Memory B cell (primary cell): ENCODE results near the gene VPS33B.

Source experiments
- ATAC-seq: fragments of 150-1000 bp; cut with Tn5 transposase; 2 replicates; pipeline ENCODE4 v1.10.0; 2021; ENCODE audit warnings: low read depth, mild to moderate bottlenecking, moderate library complexity
- DNase-seq, 2 donors: peaks; one replicate each; pipeline ENCODE4 v3.0.0; 2022; ENCODE audit warnings: low spot score in 2 of 2
- H3K27ac Mint-ChIP-seq: one replicate; pipeline ENCODE4 v1.8.0; 2022; ENCODE audit warnings: mild to moderate bottlenecking, moderate library complexity, mixed read lengths
- H3K27me3 Mint-ChIP-seq: one replicate; pipeline ENCODE4 v1.8.0; 2022; ENCODE audit warnings: mixed read lengths
- H3K36me3 Mint-ChIP-seq: one replicate; pipeline ENCODE4 v1.8.0; 2022; ENCODE audit warnings: mild to moderate bottlenecking, mixed read lengths
- H3K4me1 Mint-ChIP-seq: one replicate; pipeline ENCODE4 v1.8.0; 2022; ENCODE audit warnings: mixed read lengths
- H3K4me3 Mint-ChIP-seq: one replicate; pipeline ENCODE4 v1.8.0; 2022; ENCODE audit warnings: mild to moderate bottlenecking, moderate library complexity, mixed read lengths
- H3K9me3 Mint-ChIP-seq: one replicate; pipeline ENCODE4 v1.8.0; 2022; ENCODE audit warnings: mixed read lengths

Gene VPS33B

GRCh38 chr15:91022075-91022831 is at the start of gene VPS33B:
Gene VPS33B (minus strand): TSS chr15:91022594. CDS start chr15:91022249, 345 bp downstream.
- peaks cover 31% of the 10 kb centered on the region for H3K4me1 Mint-ChIP-seq

GRCh38 chr15:91072161-91072560 is 49.8 kb upstream of the VPS33B start:
- DNase-seq (no peak), ATAC-seq (no peak)
- no peak overlapping the region for H3K4me3 Mint-ChIP-seq
- no peaks in the 10 kb centered on the region for H3K36me3 Mint-ChIP-seq
- no peak overlapping the region for H3K27ac Mint-ChIP-seq
- no peaks in the 10 kb centered on the region for H3K9me3 Mint-ChIP-seq
- H3K4me1 Mint-ChIP-seq = no peaks in the 10 kb centered on the region
- peaks cover 16% of the 10 kb centered on the region for H3K27me3 Mint-ChIP-seq

More at GRCh38 chr15:91022075-91022831, at the start of gene VPS33B:
- Mint-ChIP-seq H3K27ac (peak within 1 kb of the TSS; percentile 87), H3K36me3 (peaks cover 3% of the 10 kb centered on the region), H3K9me3 (no peaks in the 10 kb centered on the region), H3K4me3 (peak within 1 kb of the TSS; percentile 96), H3K27me3 (no peaks in the 10 kb centered on the region)
- peak; percentile 47 to 59 for DNase-seq
- peak; percentile 82 for ATAC-seq

- ATAC-seq (no peak), DNase-seq (no peak)
- Mint-ChIP-seq H3K4me1 (no peaks in the 10 kb centered on the region), H3K27ac (no peak overlapping the region), H3K4me3 (no peak overlapping the region), H3K9me3 (no peaks in the 10 kb centered on the region), H3K36me3 (no peaks in the 10 kb centered on the region), H3K27me3 (peaks cover 18% of the 10 kb centered on the region)
Measured at GRCh38 chr15:91070872-91071271, 48.5 kb upstream of the VPS33B start.

DNA sequence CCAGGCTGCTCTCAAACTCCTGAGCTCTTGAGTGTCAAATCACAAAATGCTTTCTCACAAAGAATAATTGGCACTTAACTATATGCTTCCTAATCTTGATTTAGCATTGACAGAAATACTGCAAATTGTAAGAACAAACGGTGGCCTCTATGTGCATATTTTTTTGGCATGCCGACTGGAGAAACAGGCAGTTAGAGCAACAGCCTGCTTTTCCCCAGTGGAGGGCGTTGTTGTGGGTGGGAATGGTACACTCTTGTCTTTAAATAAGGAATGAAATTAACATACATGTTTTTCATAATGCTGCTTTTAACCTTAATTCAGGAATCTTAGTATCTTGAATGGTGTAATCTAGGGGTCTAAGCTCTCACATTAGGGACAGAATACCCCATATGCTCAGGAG is 46.6 kb upstream of the VPS33B start:
- DNase-seq (no peak), ATAC-seq (no peak)
- H3K9me3 Mint-ChIP-seq = no peaks in the 10 kb centered on the region
- H3K27me3 Mint-ChIP-seq = peaks cover 16% of the 10 kb centered on the region
- no peaks in the 10 kb centered on the region for H3K4me1 Mint-ChIP-seq
- no peak overlapping the region for H3K4me3 Mint-ChIP-seq
- no peaks in the 10 kb centered on the region for H3K36me3 Mint-ChIP-seq
- H3K27ac Mint-ChIP-seq = no peak overlapping the region

GRCh38 chr15:91068436-91068835 is 46.0 kb upstream of the VPS33B start:
- no peaks in the 10 kb centered on the region for H3K36me3 Mint-ChIP-seq
- ATAC-seq = no peak
- no peak for DNase-seq
- H3K9me3 Mint-ChIP-seq = no peaks in the 10 kb centered on the region
- no peak overlapping the region for H3K4me3 Mint-ChIP-seq
- H3K27ac Mint-ChIP-seq = no peak overlapping the region
- no peaks in the 10 kb centered on the region for H3K4me1 Mint-ChIP-seq
- peaks cover 16% of the 10 kb centered on the region for H3K27me3 Mint-ChIP-seq

- DNase-seq = no peak
- Mint-ChIP-seq H3K4me3 (no peak overlapping the region), H3K9me3 (no peaks in the 10 kb centered on the region), H3K4me1 (no peaks in the 10 kb centered on the region), H3K36me3 (no peaks in the 10 kb centered on the region), H3K27me3 (peaks cover 10% of the 10 kb centered on the region), H3K27ac (no peak overlapping the region)
- no peak for ATAC-seq
Measured at GRCh38 chr15:91067036-91067435, 44.6 kb upstream of the VPS33B start.

DNA sequence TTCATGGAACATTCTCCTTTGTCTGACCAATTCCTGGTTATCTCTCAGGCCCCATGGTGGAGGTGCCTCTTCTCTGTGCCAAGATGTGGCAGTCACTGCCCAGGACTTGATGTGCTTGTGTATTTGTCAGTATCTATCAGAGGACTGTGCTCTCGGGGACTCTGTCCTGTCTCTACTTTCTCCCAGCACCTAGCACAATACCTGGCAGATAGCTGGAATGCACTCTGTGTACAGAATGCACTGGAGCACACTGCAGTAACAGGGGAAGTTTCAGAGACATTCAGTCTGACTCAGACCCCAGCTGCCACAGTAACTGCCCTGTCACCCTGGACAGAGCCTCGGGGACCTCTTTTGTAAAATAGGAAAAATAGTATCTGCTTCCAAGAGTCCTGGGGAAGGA is 43.1 kb upstream of the VPS33B start:
- Mint-ChIP-seq H3K27me3 (peaks cover 12% of the 10 kb centered on the region), H3K27ac (no peak overlapping the region), H3K9me3 (no peaks in the 10 kb centered on the region), H3K36me3 (no peaks in the 10 kb centered on the region), H3K4me1 (no peaks in the 10 kb centered on the region), H3K4me3 (no peak overlapping the region)
- DNase-seq = no peak
- ATAC-seq = no peak

- H3K36me3 Mint-ChIP-seq = no peaks in the 10 kb centered on the region
- no peak overlapping the region for H3K4me3 Mint-ChIP-seq
- H3K27me3 Mint-ChIP-seq = peaks cover 12% of the 10 kb centered on the region
- H3K27ac Mint-ChIP-seq = no peak overlapping the region
- no peak for DNase-seq
- no peaks in the 10 kb centered on the region for H3K4me1 Mint-ChIP-seq
- ATAC-seq = no peak
- H3K9me3 Mint-ChIP-seq = peaks cover 1% of the 10 kb centered on the region
Measured at GRCh38 chr15:91061997-91062396, 39.6 kb upstream of the VPS33B start.

GRCh38 chr15:91061230-91061629 is 38.8 kb upstream of the VPS33B start:
- H3K36me3 Mint-ChIP-seq = no peaks in the 10 kb centered on the region
- DNase-seq = no peak

DNA sequence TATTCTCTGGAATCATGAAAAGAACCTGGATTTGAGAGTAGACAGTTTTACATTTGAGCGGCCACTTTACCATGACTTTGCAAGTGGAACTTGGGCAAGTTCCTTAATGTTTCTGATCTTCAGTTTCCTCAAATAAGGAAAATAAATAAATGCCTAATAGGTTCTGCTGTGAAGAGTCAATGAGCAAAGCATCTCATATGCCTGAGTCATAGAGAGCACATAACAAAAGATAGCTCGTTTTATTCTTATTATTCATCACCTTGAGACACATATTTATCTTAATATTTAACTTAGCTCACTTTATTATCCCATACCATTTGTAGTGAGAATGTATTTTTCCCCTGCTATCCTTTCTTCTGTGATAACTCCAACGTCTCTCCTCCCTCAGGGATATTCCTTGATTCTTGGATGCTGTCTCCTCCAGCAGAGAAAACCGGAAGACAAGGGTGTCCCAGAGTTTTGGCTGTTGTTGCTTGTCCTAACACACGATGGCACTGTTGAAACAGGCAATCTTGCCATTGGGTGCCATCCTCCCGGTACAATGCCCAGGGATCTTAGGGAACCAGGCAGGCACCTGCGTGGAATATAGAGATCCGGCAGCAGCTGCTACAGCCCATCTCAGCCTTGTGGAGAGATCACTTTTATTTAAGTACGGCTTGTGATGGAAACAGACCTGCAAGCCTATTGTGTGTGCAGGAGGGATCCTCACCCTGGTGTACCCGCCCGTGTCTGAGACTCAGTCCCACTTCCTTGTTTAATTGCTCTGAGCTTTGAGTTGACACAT is 33.3 kb upstream of the VPS33B start:
- peak in 1 of 2 donors; percentile 19 for DNase-seq
- H3K27ac Mint-ChIP-seq = no peak overlapping the region
- no peaks in the 10 kb centered on the region for H3K36me3 Mint-ChIP-seq
- peak overlapping the region; percentile 4 for H3K4me3 Mint-ChIP-seq
- ATAC-seq = peak; percentile 45
- H3K4me1 Mint-ChIP-seq = peaks cover 3% of the 10 kb centered on the region
- peaks cover 1% of the 10 kb centered on the region for H3K9me3 Mint-ChIP-seq
- H3K27me3 Mint-ChIP-seq = peaks cover 26% of the 10 kb centered on the region

More at GRCh38 chr15:91061230-91061629, 38.8 kb upstream of the VPS33B start:
- H3K4me3 Mint-ChIP-seq = no peak overlapping the region
- ATAC-seq = no peak
- peaks cover 15% of the 10 kb centered on the region for H3K27me3 Mint-ChIP-seq
- no peaks in the 10 kb centered on the region for H3K4me1 Mint-ChIP-seq
- peaks cover 1% of the 10 kb centered on the region for H3K9me3 Mint-ChIP-seq
- no peak overlapping the region for H3K27ac Mint-ChIP-seq

- no peaks in the 10 kb centered on the region for H3K9me3 Mint-ChIP-seq
- DNase-seq (no peak), ATAC-seq (no peak)
- H3K4me3 Mint-ChIP-seq = no peak overlapping the region
- no peak overlapping the region for H3K27ac Mint-ChIP-seq
- H3K36me3 Mint-ChIP-seq = no peaks in the 10 kb centered on the region
- peaks cover 24% of the 10 kb centered on the region for H3K27me3 Mint-ChIP-seq
- H3K4me1 Mint-ChIP-seq = peaks cover 5% of the 10 kb centered on the region
Measured at GRCh38 chr15:91054816-91055215, 32.4 kb upstream of the VPS33B start.

- Mint-ChIP-seq H3K27me3 (peaks cover 15% of the 10 kb centered on the region), H3K36me3 (peaks cover 2% of the 10 kb centered on the region)
Measured at GRCh38 chr15:91051248-91051647, 28.9 kb upstream of the VPS33B start.

GRCh38 chr15:91050128-91050455 is 27.7 kb upstream of the VPS33B start:
- peaks cover 2% of the 10 kb centered on the region for H3K36me3 Mint-ChIP-seq
- peaks cover 1% of the 10 kb centered on the region for H3K9me3 Mint-ChIP-seq
- no peak for DNase-seq
- peaks cover 16% of the 10 kb centered on the region for H3K4me1 Mint-ChIP-seq
- H3K27ac Mint-ChIP-seq = no peak overlapping the region
- no peak for ATAC-seq
- peaks cover 9% of the 10 kb centered on the region for H3K27me3 Mint-ChIP-seq
- H3K4me3 Mint-ChIP-seq = no peak overlapping the region

More at GRCh38 chr15:91051248-91051647, 28.9 kb upstream of the VPS33B start:
- no peak overlapping the region for H3K27ac Mint-ChIP-seq
- ATAC-seq (no peak), DNase-seq (no peak)
- H3K9me3 Mint-ChIP-seq = peaks cover 1% of the 10 kb centered on the region
- peaks cover 19% of the 10 kb centered on the region for H3K4me1 Mint-ChIP-seq
- no peak overlapping the region for H3K4me3 Mint-ChIP-seq

- DNase-seq (peak; percentile 47 to 49), ATAC-seq (peak; percentile 81)
- Mint-ChIP-seq H3K27ac (no peak overlapping the region), H3K36me3 (peaks cover 2% of the 10 kb centered on the region), H3K4me3 (no peak overlapping the region), H3K27me3 (peaks cover 9% of the 10 kb centered on the region), H3K4me1 (peaks cover 16% of the 10 kb centered on the region), H3K9me3 (peaks cover 1% of the 10 kb centered on the region)
Measured at GRCh38 chr15:91049378-91050127, 27.2 kb upstream of the VPS33B start.
